ENCODE measurements around the gene ZNF263.

DNA sequence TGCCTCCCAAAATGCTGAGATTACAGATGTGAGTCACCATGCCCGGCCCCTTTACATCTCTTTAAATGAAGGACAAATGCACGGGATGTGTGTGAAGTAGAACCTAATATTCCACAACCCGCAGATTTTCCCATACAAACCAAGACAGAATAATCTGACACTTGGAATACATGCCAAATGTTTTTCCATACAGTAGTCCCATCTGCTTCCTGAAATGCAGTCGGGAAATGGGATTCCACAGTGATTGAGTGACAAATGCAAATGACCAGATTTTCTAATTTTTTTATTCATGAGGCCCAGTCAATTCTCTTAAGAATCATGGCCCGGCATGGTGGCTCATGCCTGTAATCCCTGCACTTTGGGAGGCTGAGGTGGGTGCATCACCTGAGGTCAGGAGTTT is 41.5 kb upstream of the ZNF263 start:
- TF ChIP-seq, protein P1, sequence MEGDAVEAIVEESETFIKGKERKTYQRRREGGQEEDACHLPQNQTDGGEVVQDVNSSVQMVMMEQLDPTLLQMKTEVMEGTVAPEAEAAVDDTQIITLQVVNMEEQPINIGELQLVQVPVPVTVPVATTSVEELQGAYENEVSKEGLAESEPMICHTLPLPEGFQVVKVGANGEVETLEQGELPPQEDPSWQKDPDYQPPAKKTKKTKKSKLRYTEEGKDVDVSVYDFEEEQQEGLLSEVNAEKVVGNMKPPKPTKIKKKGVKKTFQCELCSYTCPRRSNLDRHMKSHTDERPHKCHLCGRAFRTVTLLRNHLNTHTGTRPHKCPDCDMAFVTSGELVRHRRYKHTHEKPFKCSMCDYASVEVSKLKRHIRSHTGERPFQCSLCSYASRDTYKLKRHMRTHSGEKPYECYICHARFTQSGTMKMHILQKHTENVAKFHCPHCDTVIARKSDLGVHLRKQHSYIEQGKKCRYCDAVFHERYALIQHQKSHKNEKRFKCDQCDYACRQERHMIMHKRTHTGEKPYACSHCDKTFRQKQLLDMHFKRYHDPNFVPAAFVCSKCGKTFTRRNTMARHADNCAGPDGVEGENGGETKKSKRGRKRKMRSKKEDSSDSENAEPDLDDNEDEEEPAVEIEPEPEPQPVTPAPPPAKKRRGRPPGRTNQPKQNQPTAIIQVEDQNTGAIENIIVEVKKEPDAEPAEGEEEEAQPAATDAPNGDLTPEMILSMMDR (conservative IDR thresholded peaks at IDR 0.05; ENCODE audit: low read length) = no peak
- no peak for TF ChIP-seq EZH2phosphoT487 (IDR thresholded peaks at IDR 0.05; ENCODE audit: borderline replicate concordance, low read depth, low read length)

Measured in OCI-LY7 (cell line).